ENCODE measurements around the gene MCC. TPM values are rescaled to one million over a fixed set of nuclear protein-coding genes. Genes with fewer than 3 reads are reported as not detected.

The MCC gene
- total RNA-seq, 2 donors from 2014 or later = 7.5 to 9.9 TPM

- ATAC-seq (no peak), DNase-seq (no peak)
- H3K36me3 ChIP-seq (replicated peaks in 1 of 2; ENCODE audit: insufficient read depth in 1 of 2, low read depth in 2 of 2) = no peaks in the 10 kb centered on the region
- peak overlapping the region in 1 of 4 donors; percentile 28 for H3K27ac ChIP-seq
- WGBS, 2 donors = 75 to 85% methylated on average over 2 of the region's 2 CpGs
- TF ChIP-seq POLR2A (IDR thresholded peaks at IDR 0.05) = no peak
- no peak for TF ChIP-seq CTCF (IDR thresholded peaks at IDR 0.05)
- peaks cover 10% of the 10 kb centered on the region for H3K4me1 ChIP-seq
- no peaks in the 10 kb centered on the region for H3K9me3 ChIP-seq
- intact Hi-C loops (cut with DNase I) = no loop called here
- H3K27me3 ChIP-seq = no peaks in the 10 kb centered on the region
- H3K4me3 ChIP-seq = no peak overlapping the region
These were observed 36.7 kb upstream of the MCC start for GRCh38 chr5:113524927-113525326.

GRCh38 chr5:113523168-113523567, 34.9 kb upstream of the MCC start:
- H3K27ac ChIP-seq = no peak overlapping the region
- DNase-seq = no peak
- H3K4me3 ChIP-seq = no peak overlapping the region
- H3K4me1 ChIP-seq = peaks cover 10% of the 10 kb centered on the region
- intact Hi-C loops (cut with DNase I) = no loop called here
- H3K9me3 ChIP-seq = no peaks in the 10 kb centered on the region
- 68 to 76% methylated on average over 2 of the region's 2 CpGs for WGBS, 2 donors
- TF ChIP-seq CTCF (IDR thresholded peaks at IDR 0.05) (no peak), POLR2A (IDR thresholded peaks at IDR 0.05) (no peak)
- H3K36me3 ChIP-seq (replicated peaks in 1 of 2; ENCODE audit: insufficient read depth in 1 of 2, low read depth in 2 of 2) = no peaks in the 10 kb centered on the region
- no peaks in the 10 kb centered on the region for H3K27me3 ChIP-seq
- ATAC-seq = no peak

DNA sequence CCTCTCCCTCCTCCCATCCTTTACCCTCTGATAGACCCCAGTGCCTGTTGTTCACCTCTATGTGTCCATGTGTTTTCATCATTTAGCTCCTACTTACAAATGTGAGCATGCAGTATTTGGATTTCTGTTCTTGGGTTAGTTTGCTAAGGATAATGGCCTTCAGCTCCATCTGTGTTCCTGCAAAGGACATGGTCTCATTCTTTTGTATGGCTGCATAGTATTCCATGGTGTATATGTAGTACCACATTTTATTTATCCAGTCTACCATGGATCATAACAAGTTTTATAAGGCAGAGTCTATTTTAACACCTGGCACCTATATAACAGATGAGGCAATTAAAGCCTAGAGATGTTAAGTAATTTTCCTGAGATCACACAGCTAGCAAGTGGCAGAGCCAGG, 32.6 kb upstream of the MCC start:
- H3K4me3 ChIP-seq = no peak overlapping the region
- no peak for TF ChIP-seq CTCF (IDR thresholded peaks at IDR 0.05)
- TF ChIP-seq POLR2A (IDR thresholded peaks at IDR 0.05) = no peak
- ATAC-seq (no peak), DNase-seq (no peak)
- no peak overlapping the region for H3K27ac ChIP-seq
- H3K4me1 ChIP-seq = peaks cover 10% of the 10 kb centered on the region
- no peaks in the 10 kb centered on the region for H3K36me3 ChIP-seq (replicated peaks in 1 of 2; ENCODE audit: insufficient read depth in 1 of 2, low read depth in 2 of 2)
- H3K9me3 ChIP-seq = no peaks in the 10 kb centered on the region
- intact Hi-C loops (cut with DNase I) = no loop called here
- H3K27me3 ChIP-seq = no peaks in the 10 kb centered on the region

- no peaks in the 10 kb centered on the region for H3K9me3 ChIP-seq
- no peak overlapping the region for H3K4me3 ChIP-seq
- peaks cover 15% of the 10 kb centered on the region for H3K4me1 ChIP-seq
- no peaks in the 10 kb centered on the region for H3K36me3 ChIP-seq (replicated peaks in 1 of 2; ENCODE audit: insufficient read depth in 1 of 2, low read depth in 2 of 2)
- ATAC-seq (no peak), DNase-seq (no peak)
- H3K27ac ChIP-seq = no peak overlapping the region
- intact Hi-C loops (cut with DNase I) = no loop called here
- no peaks in the 10 kb centered on the region for H3K27me3 ChIP-seq
- TF ChIP-seq CTCF (IDR thresholded peaks at IDR 0.05) (no peak), POLR2A (IDR thresholded peaks at IDR 0.05) (no peak)
These were observed 32.2 kb upstream of the MCC start for GRCh38 chr5:113520429-113520828.

DNA sequence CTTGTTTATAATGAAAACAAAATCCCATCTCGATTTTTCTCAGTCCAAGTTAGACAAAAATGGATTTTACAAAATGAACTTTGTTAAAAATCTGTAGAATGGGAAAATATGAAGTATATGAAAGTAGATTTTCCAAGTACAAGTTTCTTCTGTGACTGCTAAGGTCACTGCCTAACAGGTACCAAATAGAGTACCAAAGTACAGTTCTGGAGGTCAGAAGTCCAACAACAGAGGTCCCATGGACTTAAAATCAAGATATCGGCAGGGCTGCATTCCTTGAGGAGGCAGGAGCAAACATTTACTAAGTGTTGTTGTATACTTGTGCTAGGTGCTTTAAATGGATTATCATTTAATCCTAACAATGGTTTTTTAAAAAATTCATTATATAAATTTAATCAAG, 31.2 kb upstream of the MCC start:
- Histone ChIP-seq H3K36me3 (replicated peaks in 1 of 2; ENCODE audit: insufficient read depth in 1 of 2, low read depth in 2 of 2) (no peaks in the 10 kb centered on the region), H3K4me1 (peaks cover 14% of the 10 kb centered on the region), H3K27ac (no peak overlapping the region), H3K4me3 (no peak overlapping the region), H3K27me3 (no peaks in the 10 kb centered on the region), H3K9me3 (no peaks in the 10 kb centered on the region)
- 74 to 81% methylated on average over 2 of the region's 2 CpGs for WGBS, 2 donors
- ATAC-seq (no peak), DNase-seq (no peak)
- intact Hi-C loops (cut with DNase I) = no loop called here
- TF ChIP-seq CTCF (IDR thresholded peaks at IDR 0.05) (no peak), POLR2A (IDR thresholded peaks at IDR 0.05) (no peak)
